T-helper 1 cell treated with Interleukin-12 subunit alpha and Interleukin-12 subunit beta and Interleukin-4 antibody, amounts not matched to agents 30 ng/mL and 1 ng/mL, for 36 hours (primary cell): Measurements from ENCODE around the gene HHAT. TPM values are rescaled to one million over a fixed set of nuclear protein-coding genes. Genes with fewer than 3 reads are reported as not detected.

ENCODE experiments used
- intact Hi-C: fragments of 100-400 bp; cut with micrococcal nuclease; formaldehyde crosslinking; loops from one replicate; pipeline ENCODE4 v1.15.1; 2024
- total RNA-seq: library from RNA; stranded (reverse); gene quantifications from 2 replicates; pipeline ENCODE4 v1.2.3, GENCODE V29; 2022

The HHAT gene
- total RNA-seq, 1 donor from 2014 or later, result 1.1 TPM

- intact Hi-C loops, result loop anchor here (5.0 to 10.0 kb wide), 2 partner anchors 89 to 738 kb away; no protein-coding TSS in a partner anchor
Observed at GRCh38 chr1:210313046-210313595, 15.6 kb upstream of the HHAT start.

GRCh38 chr1:210313921-210314320 is 14.8 kb upstream of the HHAT start:
- intact Hi-C loops, result loop anchor here (5.0 to 10.0 kb wide), 2 partner anchors 88 to 739 kb away; no protein-coding TSS in a partner anchor

DNA sequence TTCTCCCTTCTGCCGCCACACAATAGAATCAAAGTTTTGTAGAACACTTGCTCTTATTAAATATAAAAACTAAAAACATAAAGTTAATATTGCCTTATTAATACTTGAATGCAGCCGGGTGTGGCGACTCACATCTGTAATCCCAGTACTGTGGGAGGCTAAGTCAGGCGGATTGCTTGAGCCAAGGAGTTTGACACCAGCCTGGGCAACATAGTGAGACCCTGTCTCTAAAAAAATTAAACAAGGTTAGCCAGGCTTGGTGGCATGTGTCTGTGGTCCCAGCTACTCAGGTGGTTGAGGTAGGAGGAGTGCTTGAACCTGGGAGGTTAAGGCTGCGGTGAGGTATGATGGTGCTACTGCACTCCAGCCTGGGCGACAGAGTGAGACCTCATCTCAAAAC is 13.2 kb upstream of the HHAT start:
- intact Hi-C loops, result loop anchor here (10.0 kb wide), 1 partner anchor 741 kb away; no protein-coding TSS in a partner anchor

DNA sequence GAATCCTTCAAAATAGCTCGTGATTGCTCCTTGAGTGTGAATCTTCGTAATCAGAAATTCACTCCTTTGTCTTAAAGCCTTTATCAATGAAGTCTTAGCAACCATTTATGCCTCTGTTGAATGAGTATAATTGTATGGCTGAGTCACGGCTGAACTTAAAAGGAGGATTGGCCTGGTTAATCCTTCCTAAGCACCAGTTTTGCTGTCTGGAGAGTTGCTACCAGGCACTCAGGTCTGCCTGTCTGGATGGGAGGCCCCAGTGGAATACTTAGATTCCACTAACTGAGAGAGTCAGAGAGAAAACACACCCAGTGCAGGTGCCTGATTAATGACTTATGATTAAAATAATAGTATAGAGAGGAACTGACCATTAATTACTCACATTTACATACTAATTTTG is 7.6 kb upstream of the HHAT start:
- intact Hi-C loops, result no loop called here

- intact Hi-C loops, result no loop called here
Observed at GRCh38 chr1:210321552-210321951, 7.2 kb upstream of the HHAT start.

DNA sequence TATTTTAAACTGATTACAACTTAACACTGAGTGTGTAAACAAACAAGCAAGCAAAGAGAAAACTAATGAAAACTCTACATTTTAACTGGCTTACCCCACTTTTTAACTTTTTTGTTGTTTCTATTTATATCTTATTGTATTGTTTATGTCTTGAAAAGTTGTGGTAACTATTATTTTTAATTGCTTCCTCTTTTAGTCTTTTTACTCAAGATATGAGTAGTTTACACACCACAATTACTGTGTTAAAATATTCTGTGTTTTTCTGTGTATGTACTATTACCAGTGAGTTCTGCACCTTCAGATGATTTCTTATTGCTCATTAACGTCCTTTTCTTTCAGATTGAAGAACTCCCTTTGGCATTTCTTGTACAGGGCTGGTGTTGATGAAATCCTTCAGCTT is 4.7 kb upstream of the HHAT start:
- intact Hi-C loops, result no loop called here

GRCh38 chr1:210325026-210325670 is 3.6 kb upstream of the HHAT start:
- intact Hi-C loops, result no loop called here

GRCh38 chr1:210328032-210328745 is 513 bp upstream of the HHAT start:
- intact Hi-C loops, result loop anchor here (2.0 kb wide), 1 partner anchor 543 kb away; the partner anchor contains the start of gene C1orf74

DNA sequence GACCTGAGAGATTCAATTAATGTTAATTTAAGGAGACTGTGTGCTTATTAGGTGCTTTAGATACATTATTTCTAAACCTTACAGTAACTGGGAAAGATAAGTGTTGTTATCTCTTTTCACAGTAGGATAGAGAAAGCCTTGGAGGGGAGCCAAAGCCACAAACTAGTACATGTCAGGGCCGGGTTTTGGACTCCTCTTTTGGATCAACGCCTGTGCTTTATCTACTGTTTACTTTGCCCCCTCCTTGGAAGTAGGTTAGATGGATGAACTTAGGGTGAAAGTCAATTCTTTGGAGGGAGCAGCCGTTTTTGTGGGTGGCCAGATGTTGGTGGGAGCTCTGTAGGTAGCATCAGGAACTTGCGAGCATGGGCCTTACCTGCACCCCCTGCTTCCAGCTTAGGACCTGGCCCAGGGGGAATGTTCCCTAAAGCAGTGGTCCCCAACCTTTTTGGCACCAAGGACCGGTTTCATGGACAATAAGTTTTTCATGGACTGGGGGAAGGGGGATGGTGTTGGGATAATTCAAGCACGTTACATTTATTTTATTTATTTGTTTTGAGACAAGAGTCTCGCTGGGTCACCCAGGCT is 1.7 kb downstream of the HHAT start:
- intact Hi-C loops, result loop anchor here (5.0 kb wide), 4 partner anchors 117 to 1707 kb away; partner anchors contain the start of genes DTL and INTS7

- intact Hi-C loops, result loop anchor here (2.0 to 5.0 kb wide), 5 partner anchors 115 to 1705 kb away; partner anchors contain the start of genes DTL, INTS7 and RCOR3
Observed at GRCh38 chr1:210332233-210332632, 3.5 kb downstream of the HHAT start.

DNA sequence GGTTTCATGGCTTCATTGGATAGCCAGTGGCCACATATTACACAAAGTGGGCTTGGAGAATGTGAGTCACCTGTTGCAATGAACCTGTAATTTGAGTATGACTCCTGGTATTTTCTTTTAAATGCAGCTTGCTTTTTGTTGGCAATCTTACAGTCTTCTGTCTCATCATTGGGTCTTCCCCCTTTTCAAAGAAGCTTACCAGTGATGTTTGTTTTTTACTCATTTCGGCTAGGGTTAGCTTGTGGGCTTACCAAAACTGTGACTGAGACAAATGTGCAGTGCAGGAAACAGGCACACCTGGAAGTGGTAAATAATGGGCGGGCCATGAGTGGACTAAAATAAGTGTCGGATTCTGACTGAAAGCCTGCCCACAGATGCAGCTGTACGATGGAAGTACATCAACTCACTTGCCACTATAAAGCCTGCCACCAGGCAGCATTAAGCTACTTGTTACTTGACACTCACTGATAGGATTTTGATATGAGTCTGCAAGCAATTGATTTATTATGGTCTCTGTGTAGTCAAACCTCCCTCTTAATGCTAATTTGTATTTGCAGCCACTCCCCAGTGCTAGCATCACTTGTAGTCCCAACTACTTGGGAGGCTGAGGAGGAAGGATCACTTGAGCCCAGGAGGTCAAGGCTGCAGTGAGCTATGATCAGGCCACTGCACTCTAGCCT is 4.2 kb downstream of the HHAT start:
- intact Hi-C loops, result loop anchor here (1.0 to 5.0 kb wide), 8 partner anchors 9 to 1704 kb away; partner anchors contain the start of genes DTL, INTS7 and RCOR3

- intact Hi-C loops, result no loop called here
Observed at GRCh38 chr1:210335001-210335400, 6.3 kb downstream of the HHAT start.

DNA sequence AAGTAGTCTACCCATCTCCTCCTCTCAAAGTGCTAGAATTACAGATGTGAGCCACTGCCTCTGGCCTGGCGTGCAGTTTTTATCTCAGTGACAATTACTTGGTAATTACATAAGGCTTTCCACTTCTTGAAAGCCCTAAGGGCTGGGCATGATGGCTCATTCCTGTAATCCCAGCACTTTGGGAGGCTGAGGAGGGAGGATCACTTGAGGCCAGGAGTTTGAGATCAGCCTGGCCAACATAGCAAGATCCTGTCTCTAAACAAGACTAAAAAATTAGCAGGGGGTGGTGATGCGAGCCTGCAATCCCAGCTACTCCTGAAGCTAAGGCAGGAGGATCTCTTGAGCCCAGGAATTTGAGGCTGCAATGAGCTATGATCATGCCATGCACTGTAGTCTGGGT is 7.7 kb downstream of the HHAT start:
- intact Hi-C loops, result no loop called here

GRCh38 chr1:210339500-210339899 is 10.8 kb downstream of the HHAT start:
- intact Hi-C loops, result no loop called here

- intact Hi-C loops, result loop anchor here (1.0 kb wide), 1 partner anchor 11 kb away; no protein-coding TSS in a partner anchor
Observed at GRCh38 chr1:210340311-210340710, 11.6 kb downstream of the HHAT start.

- intact Hi-C loops, result loop anchor here (1.0 kb wide), 1 partner anchor 12 kb away; no protein-coding TSS in a partner anchor
Observed at GRCh38 chr1:210340841-210341240, 12.1 kb downstream of the HHAT start.

DNA sequence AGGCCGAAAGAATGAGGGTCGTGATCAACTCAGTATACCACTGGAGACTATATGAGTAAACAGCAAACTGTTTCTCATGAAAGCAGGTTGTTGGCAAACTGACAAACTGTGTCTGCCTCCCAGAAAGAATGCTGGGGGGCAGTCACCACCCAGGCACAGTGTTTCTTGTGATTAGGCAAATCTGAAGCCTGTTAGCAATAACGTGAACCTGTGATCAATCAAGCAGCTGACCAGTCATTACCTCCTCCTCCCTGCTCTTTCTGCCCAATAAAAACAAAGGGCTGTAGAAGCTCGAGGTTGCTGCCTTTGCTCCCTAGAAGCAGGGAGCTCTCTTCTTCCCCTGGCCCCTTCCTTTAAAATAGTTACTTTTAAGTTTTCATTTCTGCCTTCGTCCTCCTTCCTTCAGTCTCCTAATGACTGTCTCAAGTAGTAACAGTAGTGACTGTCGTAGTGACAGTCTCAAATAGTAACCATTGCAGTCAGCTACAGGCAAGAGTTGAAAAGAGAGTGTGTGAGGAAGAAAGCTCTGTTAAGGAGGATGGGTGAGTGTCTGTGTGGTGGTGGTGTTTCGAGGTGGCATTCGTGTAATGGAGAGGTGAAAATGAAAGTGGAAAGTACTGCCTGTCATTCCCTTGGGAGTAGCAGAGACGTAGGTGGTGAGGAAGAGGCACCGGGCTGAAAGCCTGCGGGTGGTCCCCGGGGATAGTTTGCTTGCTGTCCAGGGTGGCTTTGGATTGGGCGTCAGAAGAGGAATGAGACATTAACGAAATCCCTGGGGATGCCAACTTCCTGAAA is 14.5 kb downstream of the HHAT start:
- intact Hi-C loops, result loop anchor here (1.0 kb wide), 1 partner anchor 10 kb away; no protein-coding TSS in a partner anchor

DNA sequence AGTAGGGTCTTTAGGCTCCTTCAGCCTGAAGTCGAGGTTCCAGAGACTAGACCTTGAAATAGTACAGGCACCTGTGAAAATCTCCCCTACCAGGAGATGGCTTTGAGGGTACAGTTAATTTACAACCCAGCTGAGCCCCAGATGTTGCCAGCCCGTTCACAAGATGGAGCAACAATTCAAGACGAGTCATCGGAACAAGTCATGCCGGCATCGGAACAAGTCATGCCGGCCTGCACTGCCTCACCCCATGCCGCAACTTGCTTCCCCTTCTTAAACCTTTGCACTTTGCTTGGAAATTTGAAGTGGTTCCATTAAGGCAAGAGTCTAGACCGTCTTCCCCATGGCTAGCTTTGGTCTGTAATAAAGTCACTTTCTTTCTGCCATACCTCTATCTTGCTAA is 16.0 kb downstream of the HHAT start:
- intact Hi-C loops, result no loop called here

DNA sequence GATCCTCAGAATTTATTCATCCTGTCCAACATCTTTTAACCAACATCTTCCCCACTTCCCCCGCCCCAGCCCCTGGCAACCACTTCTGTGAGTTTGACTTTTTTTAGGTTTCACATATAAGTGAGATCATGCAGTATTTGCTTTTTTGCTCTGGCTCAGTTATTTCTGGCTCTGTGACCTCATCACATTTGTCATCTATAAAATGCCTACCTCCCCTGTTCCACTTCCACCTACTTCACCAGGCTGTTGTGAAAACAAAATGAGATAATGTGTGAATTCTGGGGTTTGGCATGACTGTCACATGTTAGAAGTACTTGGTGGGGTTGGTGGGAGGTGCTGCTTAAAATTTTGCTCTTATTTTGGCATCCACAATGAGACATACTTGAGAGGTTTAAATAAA is 18.4 kb downstream of the HHAT start:
- intact Hi-C loops, result no loop called here

DNA sequence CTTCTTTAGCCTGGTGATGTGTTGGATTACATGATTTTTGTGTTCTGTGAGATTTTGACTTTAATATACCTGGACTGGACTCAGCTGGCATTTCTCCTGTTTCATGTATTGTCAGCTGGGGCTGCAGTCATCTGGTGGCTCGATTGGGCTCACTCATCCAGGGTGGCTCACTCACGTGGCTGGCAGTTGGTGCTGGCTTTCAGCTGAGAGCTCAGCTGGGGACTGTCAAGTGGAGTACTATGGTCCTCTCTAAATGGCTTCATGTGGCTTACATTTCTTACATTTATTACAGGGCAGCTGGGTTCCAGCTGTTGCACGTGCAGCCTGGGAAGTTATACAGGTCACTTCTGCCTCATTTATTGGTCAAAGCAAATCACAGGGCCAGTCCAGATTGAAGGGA is 22.8 kb downstream of the HHAT start:
- intact Hi-C loops, result no loop called here
